Retina (tissue), 1 donor: ENCODE data around the gene GRIK1.

Source experiments
- DNase-seq: peaks from one replicate; pipeline ENCODE4 v3.0.0-alpha.2; 2016

The GRIK1 gene

DNA sequence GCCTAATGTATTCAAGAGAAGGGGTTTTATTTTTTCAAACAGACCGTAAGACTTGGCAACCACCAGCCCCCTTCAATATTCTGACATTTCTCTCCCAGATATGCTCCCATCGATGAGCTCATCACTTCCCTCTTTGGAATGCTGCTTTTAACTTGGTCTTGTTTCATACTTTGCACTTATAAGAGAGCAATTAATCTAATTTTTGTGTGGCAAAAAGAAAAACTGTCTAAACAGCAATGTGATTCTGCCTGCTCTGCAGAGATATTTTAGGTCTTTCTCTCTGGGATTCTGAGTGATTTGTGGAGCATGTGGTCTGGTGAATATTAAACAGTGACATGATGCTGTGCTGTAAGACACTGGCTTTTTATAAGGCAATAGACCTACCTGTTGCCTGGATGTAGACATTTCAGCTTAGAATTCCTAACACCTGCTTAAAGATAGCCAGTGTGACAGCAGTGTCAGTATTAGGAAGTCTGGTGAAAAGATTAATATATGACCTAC, 356.3 kb downstream of the GRIK1 start:
- DNase-seq = peak; percentile 3

DNA sequence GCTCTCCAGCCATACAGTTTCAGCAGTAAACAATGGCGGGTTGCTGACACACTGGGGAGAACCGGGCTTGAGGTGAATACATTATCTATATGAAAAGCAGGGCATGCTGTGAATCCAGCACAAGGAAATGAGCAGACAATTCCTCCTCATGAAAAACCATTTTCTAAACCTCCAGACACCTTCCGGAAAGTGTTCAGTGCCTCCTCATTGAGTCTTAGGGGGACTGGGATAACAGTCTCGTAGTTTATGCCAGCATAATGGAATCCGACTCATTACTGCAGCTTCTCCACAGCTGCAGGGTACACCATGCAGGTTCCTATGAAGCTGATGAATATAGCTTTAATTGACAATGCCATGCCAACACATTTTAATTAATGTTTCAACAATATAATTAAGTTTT, 356.9 kb downstream of the GRIK1 start:
- DNase-seq = peak; percentile 8

DNA sequence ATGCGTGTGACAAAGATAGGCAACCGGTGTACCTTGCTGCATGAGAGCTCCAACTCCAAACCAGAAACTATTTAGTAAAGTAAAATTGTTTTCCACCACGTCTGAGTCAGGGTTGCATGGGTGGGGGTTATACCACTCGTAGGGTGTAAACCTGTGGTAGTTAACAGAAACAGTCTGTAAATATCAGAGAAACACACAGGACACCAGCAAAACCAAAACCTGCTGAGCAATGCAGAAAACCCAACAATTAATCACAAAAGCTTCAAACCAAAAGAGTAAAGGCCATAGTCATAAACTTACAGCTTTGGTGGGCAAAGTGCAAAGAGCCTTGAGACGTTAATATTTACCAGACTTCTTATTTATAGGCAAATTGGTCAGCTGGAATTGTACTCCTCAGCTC, 358.4 kb downstream of the GRIK1 start:
- no peak for DNase-seq

DNA sequence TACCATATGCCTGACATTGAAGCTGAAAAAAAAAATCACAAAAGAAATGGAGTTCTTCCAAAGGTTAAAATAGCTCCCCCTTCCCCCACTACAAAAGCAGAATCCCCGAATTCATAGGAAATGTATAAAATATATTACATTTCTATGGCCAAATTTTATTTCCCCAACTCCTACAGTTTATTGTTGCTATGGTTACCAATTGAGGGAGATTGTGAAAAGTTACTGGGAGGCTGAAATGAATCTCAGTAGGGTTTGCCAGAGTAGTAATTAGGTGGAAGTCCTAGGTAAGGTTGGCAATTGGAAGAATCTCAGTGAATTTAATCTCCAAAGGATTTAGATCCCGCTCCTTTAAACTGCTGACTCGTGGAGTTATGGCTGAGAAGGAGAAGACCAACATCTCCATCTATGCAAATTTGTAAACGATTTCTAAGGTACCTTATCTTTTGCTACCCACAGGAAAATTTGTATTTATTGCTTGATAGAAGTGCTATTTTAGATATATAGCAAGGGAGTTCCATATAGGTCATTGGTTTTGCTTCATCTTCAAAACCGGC, 359.0 kb downstream of the GRIK1 start:
- DNase-seq = no peak

DNA sequence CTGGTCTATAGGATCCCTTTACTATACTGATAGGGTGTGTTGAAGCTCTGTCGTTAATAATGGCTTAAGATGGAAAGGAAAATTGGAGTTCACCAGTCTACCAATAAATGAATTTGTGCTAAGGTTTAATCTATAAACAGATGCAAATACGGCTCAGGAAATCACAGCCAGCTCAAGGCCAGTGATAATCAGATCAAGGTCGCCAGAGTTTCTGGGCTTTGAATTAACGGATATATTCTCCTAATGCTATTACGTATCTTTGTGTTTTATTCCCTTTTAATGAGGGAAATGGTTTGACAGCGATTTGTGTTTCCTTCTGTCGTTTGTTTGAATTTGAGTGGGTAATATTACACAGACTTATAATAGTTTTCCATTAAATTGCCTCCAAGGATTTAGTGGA, 361.5 kb downstream of the GRIK1 start:
- no peak for DNase-seq

DNA sequence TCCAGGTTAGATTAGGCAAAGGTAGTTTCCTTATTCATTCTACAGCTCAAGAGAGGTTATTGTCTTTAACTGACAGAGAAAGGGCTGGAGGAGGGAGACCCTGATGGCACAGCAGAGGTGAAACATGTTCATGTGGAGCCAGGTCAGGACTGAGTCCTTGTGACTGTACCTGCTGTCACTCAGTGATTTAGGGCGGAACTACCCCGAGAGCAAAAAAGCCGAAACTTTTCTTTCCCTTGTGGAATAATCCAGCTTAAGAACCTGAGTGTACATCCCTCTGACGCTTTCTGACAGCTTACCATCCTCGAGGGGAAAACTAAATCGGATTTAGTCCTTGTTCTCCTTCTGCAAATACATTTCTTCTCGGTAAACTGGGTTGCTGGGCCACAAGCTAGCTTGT, 367.8 kb downstream of the GRIK1 start:
- no peak for DNase-seq

DNA sequence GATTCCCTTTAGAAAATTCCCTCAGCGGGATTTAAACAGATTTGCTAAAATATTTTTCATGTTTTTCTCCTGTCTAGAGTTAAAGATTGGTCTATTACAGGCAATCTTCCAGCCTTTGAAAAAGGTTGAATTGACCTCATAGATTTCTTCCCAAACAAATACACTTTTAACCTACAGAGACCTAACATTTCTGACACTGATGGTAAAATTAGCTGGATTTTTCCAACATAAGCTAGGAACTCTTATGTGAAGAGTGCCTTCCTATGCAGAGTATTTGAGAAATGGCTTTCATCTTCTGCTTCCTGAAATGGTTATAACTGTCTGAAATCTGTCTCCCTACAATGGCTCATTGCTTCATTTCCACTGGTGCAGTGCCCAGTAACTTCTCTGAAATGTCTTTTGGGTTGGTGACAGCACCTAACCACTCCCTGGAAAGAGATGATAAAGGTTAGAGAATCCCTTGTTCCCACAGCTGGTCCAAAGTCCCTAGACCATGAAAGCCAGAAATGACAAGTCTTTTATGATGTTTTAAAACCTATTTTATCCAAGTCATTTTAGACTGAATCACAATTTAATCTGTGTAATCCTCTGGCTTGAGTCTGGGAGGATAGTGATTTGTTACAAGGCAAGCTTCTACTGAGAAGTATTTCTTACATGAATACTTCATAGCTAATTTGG, 371.6 kb downstream of the GRIK1 start:
- no peak for DNase-seq

DNA sequence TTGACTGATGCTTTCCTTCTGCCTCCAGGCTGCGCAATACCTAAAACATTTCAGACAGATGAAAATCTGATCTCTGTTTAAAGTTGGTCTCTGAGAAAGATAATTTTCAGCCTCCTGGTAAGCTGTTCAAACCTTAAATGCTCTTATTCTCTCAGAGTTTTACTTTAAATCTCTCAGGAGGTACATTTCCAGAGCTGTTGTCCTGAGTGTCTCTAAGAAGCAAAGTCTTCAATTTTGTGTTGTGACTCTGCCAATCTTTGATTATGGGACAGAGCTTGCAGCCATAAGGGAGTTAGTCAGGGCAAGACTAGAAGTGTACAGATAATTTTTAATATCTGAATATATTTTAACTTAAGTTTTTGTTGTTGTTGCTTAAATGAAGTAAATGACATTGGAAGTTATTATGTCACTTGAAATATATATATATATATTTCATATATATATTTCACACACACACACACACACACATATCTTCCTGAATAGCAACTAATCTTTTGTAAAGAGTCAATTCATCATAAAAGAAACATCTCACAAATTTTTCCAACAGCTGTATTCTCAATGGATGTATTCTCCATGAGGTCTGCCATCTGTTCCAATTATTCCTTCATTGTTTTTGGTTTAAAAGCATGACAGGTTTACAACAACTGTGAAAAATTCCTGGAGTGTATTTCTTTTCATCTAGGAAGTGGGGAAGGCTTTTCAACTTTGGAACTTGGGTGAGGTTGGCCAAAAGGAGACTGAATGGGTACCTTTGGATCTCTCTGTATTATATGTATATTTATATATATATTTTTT, 381.7 kb downstream of the GRIK1 start:
- no peak for DNase-seq

DNA sequence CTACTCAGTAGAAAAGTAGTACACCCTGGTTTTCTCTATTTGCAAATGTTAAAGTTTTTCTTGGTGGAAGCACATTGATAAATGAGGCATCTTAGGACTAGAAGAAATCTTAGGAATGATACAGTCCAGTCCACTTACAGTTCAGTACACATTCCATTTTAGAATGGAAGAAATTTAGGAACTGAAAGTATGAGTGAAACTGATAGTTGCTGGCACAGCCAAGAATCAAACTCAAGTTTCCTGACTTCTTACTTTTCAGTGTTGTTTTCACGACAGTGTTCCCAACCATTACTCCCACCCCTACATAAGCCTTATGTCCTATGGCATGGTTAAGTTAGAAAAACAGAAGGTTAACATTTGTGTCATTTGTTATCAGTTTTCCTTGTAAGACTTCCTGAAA, 382.6 kb downstream of the GRIK1 start:
- DNase-seq = no peak

DNA sequence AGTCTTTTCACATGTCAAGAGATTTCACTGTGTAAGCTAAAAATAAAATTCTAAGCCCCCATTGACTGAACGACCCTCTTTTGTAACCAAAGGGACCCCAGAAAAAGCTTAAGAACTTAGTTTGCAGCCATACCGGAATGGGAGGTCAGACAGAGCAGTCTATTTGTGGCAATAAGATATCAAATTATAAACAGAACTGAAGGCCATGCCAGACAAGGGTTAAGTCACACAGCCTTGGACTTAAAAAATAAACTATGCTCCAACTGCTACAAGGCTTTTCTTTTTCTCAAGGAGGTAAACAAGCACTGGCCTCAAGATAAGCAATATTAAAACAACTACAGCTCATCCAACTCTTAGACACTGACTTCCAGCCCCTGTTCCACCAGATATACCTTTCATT, 384.2 kb downstream of the GRIK1 start:
- DNase-seq = no peak

DNA sequence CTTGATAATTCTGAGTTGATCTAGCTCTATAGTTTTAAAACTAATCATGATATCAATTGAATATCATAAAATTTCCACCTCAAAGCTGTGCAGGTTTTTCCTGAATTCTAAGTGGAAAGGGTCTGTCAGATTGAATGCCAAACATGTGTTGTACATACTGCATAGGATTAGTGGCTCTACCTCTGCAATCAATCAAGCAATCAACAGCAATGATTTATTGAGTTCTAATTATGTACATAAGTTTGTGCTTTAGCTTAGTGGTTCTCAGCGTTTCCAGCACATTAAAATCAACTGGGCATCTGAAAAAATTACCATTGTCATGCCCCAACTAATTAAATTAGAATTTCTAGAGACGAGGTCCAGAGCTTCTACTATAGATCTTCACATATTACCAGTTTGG, 389.6 kb downstream of the GRIK1 start:
- no peak for DNase-seq

DNA sequence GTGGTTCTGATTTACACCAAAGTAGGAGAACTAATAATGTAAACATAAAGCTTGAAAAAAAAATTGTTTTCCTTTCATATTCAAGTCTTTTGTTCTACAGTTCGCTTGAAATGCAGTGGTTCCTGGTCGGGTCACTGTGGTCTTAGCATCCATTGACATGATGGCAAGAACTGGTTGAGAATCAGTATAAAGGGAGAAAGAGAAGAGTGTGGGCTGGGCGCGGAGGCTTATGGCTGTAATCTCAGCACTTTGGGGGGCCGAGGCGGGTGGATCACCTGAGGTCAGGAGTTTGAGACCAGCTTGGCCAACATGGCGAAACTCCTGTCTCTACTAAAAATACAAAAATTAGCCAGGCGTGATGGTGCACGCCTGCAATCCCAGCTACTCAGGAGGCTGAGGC, 390.2 kb downstream of the GRIK1 start:
- no peak for DNase-seq

DNA sequence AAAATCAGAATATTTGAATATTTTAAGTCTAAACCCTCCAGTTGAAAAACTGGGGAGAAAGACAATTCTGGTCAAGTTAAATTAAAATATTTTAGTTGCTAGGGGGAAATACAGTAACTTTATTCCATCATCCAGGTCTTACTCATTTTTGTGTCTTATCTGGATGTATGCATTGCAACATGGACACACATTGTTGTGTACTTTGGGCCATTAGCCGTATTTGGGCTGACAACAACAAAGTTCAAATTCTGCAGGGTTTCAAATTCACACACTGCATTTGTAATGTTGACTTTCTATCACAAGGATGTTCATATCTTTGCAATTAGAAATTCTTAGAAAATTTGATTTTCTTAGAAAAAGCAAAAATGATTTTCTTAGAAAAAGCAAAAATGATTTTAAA, 391.8 kb downstream of the GRIK1 start:
- no peak for DNase-seq

DNA sequence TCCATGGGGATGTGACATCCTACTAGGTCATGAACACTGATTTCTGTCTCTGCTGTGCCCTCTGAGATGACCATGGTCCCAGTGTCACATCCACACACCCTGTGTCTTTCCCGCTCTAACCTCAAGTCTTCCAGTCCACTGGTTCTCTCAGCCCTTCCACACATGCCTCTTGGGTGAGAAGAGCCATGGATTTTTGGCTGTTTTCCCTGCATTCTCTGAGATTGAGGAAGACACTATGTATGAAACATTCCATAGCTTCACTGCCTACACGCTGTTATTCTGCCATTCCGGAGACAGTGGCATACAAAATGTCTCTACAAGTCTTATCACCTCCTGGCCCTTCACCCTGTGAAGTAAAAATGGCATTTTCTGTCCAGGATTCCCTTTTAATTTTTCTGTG, 393.7 kb downstream of the GRIK1 start:
- no peak for DNase-seq

DNA sequence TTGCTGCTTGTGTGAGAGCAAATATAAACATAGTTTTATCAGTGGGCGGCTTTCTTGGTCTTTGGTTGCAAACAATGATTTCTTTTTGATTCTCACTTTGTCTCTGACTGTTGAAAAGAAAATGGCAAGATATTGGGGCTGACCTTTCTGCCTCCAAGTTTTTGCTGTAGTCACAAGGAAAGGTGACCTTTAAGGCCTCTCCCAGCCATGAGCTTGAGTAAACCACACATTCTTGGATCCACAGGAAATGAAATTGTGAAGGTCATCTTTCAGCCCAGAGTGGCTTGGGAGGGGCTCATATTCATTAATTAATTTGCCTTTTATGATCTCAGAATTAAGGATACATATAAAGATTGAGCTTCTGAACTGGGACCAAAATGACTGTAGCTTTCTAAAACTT, 399.5 kb downstream of the GRIK1 start:
- DNase-seq = no peak

DNA sequence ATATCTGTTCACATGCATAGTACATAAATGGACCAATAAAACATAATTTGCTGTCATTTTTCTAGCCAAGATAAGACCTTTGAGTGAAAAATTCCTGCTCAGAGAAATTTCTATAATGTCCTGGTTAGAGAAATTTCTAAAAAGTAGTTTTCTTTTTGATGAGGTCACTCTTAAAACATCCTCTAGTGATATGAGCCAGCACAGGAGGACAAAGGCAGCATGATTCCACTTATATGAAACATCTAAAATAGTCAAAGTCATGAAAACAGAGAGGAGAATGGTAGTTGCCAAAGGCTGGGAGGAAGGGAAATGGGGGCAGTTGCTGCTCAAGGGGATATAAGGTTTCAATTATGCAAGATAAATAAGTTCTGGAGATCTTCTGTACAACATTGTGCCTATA, 401.7 kb downstream of the GRIK1 start:
- no peak for DNase-seq

DNA sequence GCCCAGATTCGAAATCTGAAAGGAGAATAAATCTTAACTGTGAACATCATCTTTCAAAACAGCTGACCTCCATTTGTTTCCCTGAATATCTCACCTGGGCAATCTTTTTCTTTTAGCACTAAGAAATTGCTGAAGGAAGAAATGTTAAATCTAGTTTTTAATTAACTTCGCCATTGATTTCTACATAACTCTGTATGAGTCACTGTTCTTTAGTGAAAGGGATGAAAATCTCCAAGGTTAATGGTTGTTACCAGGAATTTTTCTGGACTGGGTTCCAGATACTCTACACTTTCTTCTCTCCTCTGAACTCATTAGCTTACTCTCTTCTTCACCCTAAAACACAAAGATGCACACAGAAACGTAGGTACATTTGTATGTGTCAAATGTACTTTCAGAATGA, 405.3 kb downstream of the GRIK1 start:
- no peak for DNase-seq

DNA sequence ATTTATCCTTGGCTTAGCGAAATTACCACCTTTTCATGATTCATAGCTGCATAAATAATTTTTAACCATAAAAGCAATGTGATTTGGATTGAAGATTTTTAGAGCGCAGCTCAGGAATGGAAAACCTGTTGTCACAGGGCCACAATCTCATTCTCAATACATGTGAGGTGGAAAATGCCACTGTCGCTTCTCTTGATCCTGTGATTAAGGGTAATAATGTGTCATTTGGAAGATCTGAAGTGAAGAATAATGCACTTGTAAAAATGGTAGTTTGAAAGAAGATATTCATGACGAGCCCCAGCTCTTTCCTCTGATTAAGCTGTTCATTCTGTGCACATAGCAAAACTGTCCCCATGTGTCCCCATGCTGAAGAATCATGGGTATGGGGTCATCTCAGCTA, 410.7 kb downstream of the GRIK1 start:
- no peak for DNase-seq

DNA sequence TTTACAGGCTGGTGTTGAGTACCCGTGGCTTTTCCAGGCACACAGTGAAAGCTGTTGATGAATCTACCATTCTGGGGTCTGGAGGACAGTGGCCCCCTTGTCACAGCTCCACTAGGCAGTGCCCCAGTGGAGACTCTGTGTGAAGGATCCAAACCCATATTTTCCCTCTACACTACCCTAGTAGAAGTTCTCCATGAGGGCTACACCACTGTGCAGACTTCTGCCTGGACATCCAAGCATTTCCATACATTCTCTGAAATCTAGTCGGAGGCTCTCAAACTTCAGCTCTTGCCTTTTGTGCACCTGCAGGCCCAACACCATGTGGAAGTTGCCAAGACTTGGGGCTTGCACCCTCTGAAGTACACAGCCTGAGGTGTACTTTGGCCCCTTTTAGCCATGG, 413.3 kb downstream of the GRIK1 start:
- DNase-seq = no peak

DNA sequence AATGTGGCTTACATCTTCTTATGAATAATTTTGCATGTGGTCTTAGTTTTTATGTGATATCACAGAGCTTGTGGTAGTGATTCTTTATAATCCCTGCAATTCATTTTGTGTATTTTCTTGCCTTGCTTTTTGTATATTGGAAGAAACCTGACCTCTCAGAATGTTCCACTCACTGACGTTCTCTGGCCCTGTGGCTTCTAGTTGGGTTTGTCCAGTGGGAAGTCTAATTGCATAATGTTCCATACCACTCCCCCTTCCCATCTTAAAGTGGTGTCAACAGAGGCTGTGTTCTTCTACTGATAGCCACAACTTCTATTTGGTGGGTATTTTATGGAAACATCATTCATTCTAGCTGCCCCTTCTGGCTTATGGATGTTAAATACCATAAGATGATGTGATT, 415.7 kb downstream of the GRIK1 start:
- DNase-seq = no peak

DNA sequence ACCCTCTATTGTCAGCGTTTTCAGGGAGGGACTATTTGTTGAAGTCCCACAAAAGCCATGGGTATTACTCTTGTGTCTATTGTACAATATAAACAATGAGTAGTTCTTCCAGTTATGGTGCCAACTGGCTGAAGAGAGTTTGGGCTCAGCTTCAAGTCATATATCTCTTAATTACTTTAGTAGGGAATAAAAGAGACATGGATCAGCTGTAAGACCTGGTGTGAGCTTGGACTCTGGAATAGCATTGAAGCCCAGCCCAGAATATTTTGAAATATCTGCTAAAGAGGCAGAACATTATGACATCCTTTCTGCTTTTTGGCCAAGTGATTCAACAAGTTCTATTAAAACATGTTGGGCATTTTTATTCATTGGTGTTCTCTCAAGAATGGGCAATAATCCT, 416.1 kb downstream of the GRIK1 start:
- no peak for DNase-seq

DNA sequence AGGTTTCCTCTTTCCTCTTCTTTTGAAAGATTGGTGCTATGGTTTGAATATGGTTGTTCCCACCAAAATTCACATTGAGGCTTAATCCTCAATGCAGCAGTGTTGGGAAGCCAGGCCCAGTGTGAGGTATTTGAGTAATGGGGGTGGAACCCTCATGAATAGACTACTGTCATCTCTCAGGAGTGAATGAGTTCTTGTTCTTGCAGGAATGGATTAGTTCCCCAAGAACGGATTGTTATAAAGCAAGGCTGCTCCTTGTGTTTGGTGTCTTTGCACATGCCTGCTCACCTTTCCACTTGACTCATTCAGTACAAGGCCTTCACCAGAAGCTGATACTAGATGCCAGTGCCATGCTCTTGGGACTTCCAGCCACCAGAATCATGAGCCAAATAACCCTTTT, 417.9 kb downstream of the GRIK1 start:
- no peak for DNase-seq

DNA sequence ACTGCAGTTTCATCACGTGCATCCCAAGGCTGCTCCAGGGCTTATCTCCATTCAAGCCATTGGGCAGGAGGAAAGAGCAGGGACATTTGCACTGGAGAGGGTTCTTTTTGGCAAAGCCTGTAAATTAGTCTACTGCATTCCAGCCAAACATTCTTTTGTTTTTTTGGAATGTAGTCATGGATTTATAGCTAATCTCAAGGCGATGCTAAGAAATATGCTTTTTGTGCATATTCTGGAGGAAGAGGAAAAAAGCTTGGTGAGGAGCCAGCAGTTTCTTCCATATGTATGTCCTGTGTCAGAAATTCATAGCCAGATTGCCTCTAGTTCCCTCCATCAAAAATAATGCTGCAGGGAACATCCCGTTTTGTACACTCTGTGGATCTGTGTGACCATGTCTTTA, 419.6 kb downstream of the GRIK1 start:
- no peak for DNase-seq

DNA sequence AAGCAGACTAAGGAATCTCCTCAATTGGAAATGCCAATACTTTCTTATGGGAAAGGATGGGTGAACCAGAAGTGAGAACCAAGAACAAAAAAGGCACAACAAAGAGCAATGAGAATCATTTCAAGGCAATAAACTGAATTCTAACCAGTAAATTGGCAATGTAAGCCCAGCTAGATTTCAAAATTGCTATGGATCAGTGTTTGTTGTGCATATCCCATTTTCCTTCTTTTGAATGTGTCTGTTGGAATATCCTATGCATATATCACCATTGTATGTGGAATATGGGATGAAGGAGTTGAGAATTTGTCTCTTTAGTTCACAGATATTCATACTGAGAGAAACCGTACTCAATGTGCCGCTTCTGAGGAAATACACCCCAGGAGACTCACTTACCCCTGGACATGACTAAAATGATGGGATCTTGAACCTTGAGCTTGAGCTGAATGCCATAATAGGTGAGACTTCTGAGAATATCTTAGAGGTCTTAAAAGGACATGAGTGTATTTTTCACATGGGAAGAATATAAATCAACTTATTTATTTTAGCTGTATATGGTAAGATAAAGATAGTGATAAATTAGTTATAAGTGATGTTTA, 425.0 kb downstream of the GRIK1 start:
- DNase-seq = no peak
